GM21528 (cell line): ENCODE data around the gene UGT1A5.

Experiments used
- ATAC-seq: cut with Tn5 transposase; IDR thresholded peaks from one replicate; pipeline ENCODE4 v1.9.1; 2021; ENCODE audit warnings: mild to moderate bottlenecking, moderate library complexity; ENCODE audit not compliant: unreplicated experiment, low FRiP score

Gene UGT1A5

DNA sequence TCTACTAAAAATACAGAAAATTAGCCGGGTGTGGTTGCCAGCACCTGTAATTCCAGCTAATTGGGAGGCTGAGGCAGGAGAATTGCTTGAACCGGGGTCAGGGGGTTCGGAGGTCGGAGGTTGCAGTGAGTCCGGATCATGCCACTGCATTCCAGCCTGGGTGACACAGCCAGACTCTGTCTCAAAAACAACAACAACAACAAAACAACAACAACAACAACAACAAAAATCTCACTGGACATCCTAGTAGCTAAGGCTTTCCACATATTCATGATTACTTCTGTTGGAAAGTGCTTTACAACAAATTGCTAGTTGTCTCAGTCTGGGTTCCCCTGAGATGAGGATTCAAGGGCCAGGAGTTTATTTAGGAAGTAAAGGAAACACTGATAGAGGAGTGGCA lies 61.1 kb downstream of the UGT1A5 start:
- ATAC-seq: no peak

DNA sequence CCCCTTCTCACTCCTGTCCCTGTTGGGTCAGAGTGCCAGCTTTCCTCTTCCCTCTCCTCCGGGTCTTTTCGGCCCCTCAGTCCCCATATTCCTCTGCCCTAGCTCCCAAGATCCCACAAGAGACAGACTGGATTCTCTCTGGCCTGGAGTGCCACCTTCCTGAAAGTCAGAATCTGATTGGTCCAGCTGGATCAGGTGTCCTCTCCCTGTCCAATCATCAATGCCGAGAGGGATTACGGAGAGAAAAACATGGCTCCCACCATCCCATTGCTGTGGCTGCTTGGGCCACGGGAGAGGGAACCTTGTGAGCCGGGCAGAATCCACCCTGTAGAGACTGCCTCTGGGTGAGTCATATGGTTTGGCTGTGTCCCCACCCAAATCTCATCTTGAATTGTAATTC lies 62.7 kb downstream of the UGT1A5 start:
- ATAC-seq: no peak

DNA sequence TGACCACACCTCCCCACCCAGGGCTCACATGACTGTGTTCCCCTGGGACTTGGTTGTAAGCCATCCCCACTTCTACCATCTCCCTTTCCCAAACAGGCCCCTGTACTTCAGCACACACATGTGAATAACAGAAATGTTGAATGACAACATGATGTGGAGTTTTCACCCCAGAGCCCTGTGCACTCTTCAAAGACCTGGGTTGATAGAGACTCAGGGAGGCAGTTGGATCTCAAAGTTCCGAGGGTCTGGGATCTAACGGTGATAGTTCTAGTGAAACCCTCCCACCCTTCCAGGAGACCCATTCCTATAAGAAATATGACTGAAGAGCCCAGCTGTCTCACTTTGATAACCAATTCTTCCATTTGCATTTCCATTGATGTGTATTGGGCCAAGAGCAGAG lies 65.3 kb downstream of the UGT1A5 start, which contains the start of gene MROH2A:
TSS of gene MROH2A (plus strand) at position 301 of the 400 bp plus-strand sequence. CDS start 1,029 bp downstream, outside the sequence.
- ATAC-seq: no peak

DNA sequence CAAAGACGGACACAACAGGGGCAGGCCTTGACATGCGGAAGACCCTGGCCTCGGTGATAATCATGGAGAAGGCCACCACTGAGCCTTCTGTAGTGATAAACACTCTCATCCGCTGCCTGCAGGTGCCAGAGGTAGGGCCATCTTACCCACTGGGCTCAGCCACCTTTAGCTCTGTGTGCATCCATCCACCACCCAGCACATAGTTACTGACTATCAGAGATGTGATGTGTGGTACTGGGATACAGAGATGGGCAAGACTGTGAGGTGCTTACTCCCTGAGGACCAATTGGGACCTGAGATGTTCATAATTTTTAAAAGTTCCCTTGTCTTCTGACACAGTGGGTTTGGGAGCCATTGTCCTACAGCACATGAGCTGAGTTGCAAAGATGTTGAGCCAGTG lies 67.0 kb downstream of the UGT1A5 start:
- no peak for ATAC-seq

DNA sequence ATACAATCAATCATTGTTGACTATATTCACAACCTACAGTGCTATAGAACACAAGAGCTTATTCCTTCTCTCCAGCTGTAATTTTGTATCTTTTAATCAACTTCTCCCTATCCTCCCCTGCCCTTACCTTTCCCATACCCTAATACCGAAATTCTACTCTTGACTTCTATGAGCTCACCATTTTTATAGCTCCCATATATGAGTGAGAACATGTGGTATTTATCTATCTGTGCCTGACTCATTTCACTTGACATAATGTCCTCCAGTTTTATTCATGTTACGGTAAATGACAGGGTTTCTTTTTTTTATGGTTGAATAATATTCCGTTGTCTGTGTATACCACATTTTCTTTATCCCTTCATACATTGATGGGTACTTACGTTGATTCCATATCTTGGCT lies 68.1 kb downstream of the UGT1A5 start:
- no peak for ATAC-seq

DNA sequence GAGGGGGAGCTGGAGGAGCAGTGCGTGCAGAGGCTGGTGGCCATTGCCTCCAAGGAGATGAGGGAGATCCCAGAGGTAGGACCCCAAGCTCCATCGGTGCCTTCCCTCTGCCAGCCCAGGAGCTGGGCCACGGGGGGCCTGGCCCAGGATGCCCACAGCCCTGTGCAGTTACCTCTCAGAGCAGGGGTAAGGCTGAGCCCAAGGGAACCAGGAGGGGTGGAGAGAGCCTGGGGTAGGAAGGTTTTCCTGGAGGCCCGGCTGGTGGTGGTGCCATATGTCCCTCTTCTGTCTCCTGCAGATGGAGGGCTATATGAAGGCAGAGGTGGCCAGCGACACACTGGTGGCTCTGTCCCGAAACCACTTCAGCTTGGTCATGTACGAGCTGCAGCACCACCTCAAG lies 76.8 kb downstream of the UGT1A5 start:
- ATAC-seq: no peak

DNA sequence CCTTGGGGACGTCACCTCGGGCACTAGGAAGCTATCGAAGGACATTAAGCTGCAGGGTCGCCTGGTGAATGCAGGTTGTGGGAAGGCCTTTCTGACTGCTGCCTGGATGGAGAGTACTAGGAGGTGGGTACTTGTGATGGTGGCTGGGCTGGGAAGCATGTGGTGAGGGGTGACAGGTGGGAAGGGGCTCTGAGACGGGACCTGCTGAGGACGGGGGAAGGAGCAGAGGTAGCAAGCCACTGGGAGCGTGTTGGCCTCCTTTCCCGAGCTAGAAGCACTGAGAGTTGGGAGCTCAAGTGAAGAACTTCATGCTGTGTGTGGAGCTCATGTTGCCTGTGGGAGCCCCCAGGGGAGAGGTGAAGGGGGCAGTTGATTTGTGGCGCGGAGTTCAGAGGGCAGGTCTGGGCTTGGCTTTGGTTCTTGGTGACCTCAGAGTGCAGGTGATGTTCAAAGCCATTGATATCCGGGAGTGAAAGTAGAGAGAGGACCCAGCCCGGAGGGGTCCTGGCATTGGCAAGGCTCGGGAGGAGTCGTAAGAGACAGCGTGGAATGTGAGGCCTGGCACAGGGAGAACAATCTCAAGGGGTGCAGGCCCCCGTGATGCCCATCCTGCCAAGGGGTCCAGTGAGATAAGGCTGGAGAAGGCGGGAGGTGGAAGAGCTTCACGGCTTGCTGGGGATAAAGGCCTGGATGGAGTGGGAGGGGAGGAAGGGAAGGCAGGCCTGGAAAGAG lies 78.6 kb downstream of the UGT1A5 start:
- ATAC-seq: no peak

DNA sequence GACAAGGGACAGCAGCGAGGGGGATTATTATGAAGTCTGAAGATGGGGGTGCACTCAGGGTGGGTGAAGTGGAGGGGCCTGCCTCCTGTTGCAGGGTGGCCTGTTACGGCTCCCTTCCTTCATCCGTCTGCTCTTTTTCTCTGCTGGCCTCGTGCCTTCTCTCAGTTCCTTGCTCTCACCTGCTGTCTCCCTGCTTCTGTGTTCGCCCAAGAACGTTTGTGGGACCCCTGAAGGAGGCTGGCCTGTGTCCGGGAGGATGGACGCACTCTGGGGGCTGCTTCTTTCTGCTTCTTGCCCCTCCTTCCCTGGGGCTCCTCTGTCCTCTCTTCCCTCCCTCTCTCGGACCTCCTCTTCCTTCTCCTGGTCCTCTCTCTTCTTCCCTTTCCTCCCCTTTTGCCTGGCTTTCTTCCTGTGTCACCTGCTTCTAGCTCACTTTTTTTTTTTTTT lies 79.2 kb downstream of the UGT1A5 start:
- no peak for ATAC-seq

DNA sequence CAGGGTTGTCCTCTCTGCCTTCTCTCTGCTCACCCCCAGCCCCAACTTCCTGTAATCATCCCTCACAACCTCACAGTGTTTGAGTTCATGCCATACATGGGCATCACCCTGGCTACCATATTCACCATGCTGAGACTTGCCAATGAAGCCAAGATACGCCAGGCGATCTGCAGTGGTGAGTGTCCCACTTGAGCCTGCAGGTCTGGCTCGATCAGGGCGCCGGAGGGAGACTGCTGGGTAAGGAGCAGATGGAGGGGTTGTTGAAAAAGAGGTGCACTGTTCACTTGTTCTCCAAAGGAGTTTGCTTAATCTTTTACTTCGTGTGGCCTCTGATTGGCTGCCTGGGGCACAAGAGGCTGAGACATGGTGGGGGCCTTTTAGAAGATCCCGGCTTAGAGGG lies 80.0 kb downstream of the UGT1A5 start:
- ATAC-seq: no peak

DNA sequence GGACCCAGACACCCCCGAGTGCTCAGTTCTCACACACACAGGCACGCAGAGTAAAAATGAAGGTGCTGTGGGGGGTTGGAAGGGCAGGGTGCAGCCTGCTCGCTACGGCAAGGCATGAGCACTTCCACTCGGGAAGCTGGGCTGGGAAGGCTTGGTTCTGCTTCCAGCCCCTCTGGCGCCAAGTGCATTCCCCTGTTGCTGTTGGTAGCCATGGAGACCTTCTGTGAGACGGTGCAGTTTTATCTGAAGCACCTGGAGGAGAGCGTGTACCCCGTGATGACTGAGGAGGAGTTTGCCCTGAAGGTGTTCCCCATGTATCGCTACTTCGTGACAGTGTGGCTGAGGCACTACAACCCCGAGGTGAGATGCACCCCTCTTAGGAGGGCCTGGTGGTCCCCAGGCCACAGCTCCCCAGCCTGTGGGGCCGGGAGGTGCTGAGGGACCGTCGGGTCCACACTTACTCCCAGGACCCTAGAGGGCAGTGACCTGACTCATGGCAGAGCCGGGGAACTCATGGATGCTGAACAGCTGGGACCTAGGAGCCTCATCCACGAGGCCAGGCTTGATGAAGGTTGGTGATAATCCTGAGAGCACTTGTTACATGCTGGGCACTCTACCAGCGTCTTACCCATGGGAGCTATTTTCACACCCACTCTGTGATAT lies 80.9 kb downstream of the UGT1A5 start:
- ATAC-seq: no peak

DNA sequence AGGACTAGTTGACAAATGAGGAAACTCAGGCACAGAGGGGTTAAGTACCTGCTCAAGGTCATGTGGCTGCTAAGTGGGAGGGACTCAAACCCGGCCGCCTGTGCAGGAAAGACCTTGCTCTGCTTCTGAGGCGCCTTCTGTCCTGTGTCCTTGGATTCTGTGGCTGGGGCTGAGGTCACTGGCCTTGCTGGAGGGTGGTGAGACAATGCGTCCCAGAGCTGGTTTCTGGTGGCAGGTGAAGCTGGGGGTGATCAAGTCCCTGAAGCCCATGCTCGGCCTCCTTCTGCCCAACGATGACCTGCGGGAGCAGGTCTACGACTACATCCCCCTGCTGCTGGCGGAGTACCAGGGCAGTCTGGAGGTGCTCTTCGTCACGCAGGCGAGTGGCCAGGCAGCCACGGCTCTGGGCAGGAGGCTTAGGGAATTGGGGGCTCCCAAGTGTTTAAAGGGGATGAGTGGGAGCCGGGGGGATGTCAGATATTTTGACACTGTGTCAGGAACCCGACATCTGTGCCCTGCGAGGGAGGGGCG lies 81.5 kb downstream of the UGT1A5 start:
- ATAC-seq: no peak

DNA sequence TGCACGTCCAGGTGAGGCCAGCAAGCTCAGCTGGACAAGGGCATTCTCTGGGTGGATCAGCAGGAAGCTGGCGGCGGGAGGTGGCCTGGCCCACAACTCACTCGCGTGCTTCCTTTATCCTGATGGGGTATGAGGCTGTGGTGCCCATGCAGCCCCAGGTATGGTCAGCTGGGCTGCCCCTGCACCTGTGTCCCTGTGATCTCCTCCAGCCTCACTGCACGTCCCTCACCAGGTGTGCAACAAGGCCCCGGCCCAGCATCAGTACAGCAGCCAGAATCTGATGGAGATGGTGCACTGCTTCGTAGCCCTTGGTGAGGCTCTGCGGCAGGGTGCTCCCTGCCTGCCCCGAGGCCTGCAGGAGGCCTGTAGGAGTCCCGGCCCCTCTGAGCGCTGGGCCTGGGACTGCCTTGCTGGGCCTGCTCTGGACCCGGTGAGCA lies 83.0 kb downstream of the UGT1A5 start:
- ATAC-seq: no peak

DNA sequence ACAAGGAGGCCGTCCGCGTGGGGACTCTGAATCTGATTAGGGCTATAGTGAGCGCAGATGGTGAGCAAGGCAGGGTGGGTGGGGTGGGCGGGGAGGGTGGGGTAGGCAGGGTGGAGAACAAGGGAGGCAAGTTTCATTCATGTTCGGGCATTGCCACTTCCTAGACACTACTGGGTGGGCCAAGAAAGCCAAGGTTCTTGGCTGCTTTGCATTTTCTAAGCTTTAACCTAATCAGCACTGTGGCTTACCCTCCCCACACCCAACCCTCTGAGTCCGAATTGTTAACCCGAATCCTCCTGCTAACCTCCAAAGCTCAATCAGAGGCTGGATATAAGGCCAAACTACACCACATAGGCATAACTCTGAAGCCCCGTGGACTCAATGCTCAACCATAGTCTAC lies 83.5 kb downstream of the UGT1A5 start:
- no peak for ATAC-seq

DNA sequence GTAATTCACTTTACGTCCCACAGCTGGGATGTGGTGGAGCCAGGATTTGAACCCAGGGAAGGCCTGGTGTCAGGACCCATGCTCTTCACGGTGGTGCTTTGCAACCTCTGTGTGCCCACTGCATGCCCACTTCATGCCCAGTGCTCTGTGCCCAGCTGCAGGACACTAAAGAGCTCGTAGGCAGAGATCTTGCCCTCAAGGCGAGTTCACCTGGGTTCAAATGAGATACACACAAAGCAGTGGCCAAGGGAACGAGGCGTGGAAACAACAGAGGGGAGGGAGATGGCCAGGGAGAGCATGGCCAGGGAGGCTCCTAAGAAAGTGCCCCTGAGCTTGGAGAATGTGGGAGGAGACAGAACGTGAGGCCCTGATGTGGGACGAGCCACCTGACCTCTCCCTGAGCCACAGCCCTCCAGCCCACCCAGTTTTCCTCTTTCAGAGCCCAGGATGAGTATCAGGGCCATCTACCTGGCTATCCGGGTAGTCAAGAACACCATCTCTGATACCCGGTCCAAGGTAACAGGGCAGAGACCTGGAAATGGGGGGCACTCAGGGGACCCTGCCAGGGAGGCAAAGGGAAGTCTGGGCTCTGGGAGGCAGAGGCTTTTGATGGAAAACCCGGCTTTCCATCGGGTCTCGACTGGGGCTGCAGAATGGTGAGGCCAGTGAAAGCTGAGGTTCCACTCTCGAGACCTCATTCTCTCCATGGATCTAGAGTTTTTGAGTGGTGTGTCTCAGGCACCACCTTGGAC lies 85.8 kb downstream of the UGT1A5 start:
- ATAC-seq: no peak

DNA sequence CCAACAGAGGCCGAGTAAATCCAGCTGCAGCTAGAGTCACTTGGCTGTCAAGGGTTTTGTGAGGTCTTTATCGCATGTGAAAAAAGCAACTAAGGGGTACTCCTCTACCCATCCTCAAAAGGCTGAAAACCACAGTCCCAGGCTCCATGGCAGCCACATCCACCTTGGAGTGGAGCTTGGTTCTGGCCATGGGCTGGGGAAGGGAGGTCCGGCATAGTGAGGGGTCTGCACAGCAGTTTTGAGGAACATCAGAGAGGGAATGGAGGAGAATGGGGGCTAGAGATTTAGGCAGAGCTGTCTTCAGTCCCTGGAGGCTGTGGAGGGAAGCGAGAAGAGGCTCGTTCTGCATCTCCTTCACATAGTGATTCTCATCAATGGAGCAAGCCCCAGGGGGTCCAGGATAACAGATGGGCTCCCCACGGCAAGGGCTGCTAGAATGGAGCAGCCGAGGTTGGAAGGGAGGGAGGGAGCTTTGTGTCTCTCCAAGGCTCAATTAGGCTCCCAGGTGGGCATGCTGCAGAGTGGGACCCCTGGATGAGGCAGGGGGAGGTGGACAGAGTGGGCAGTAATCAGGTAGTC lies 86.5 kb downstream of the UGT1A5 start:
- ATAC-seq: no peak

DNA sequence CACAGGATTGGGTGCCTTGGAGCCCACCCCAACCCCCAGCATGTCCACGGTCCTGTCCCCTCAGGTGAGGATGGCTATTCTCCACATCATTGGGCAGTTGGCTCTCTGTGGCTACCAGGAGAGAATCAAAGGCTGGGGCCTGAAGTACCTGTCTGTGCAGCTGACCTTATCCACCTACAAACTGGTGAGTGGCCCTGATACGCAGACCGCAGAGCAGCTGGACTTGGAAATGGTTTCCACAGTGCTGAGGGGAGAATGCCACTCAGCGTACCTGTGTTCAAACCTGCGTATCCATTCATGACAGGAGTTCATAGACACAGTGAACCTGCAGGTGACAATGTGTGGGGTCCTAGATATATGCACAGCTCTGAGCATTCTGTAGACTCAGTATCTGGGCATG lies 87.0 kb downstream of the UGT1A5 start:
- no peak for ATAC-seq

DNA sequence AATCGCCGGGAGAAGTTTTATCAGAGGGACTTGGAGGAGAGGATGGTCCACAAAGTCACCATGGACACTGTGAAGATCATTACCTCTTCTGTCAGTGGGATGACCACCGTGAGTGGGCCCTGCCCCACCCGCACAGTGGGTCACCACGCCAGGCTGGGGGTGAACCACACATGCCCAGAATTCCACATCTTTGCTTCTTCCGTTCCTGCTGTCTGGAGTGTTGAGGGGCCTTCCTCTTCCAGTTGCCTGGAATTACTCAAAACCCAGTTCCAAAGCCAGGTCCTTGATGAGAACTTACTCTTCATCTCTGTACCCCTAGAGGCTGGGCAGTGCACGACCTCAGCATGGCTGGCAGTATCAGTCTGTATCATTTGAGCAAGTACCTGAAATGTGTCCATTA lies 87.5 kb downstream of the UGT1A5 start:
- no peak for ATAC-seq

DNA sequence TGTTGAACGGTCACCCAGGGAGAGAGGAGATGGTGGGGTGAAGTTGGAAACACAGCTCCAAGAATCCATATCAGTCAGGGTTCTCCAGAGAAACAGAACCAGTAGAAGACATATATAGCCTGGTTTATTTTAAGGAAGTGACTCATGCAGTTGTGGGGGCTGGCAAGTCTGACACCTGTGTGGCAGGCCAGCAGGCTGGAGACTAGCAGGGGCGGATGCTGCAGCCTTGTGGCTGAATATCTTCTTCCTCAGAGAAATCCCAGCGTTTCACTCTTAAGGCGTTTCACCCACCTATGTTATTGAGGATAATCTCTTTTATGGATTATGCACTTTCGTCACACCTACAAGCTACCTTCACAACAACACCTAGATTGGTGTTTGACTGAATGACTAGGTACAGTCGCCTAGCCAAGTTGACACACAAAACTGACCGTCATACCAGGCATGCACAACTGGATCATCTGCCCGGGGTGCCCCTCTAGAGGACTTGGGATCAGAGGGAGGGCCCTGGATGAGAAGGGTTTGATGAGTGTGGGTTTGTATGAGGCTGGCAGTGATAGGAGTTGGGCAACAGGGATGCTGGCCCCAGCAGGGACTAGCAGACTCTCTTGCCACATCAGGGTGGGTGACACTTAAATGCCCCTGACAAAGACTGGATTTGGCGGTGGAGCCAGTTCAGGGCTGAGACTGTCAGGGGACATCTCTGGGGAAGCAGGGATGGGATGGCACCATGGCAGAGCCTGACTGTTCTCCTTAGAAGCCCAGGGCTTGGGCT lies 88.8 kb downstream of the UGT1A5 start:
- no peak for ATAC-seq

DNA sequence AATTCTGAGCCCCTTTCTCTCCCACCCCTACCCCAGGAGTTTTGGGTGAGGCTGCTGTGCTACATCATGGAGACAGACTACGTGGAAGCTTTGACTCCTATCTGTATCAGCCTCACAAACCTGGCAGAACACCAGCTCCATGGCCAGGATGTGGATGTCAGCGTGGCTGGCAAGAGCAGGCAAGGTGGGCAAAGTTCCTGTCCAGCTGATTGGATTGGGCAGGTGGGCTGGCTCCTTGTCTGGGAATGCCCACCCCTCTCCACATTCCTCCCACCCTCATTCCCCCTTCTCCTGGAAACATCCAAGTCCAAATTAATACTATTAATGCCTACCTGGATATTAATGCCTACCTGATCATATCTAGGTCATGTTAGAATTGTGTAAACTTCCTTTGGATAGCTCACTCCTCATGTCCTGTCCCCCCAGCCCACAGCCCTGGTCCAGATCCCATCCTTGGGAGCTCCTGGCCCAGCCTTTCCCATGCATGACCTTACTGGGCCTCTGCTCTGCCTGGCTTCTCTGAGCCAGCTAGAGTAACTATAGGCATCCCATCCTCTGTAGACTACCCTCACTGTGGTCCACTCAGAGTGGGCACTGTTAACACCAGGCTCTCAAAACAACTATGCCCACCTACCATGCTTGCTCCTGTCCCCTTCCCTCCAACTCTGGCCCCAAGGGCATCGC lies 89.6 kb downstream of the UGT1A5 start:
- no peak for ATAC-seq
